ENCODE data around the gene LRRK2. TPM values are rescaled to one million over a fixed set of nuclear protein-coding genes. Genes with fewer than 3 reads are reported as not detected.

LRRK2 gene
- total and polyA plus RNA-seq, 10 of the 15 experiments (the other 5 are each of a cell fraction or from before 2014, with no cell fraction given), result 0.80 to 32.6 (median 1.4) TPM

- intact Hi-C loops (cut with micrococcal nuclease; ENCODE audit: unreplicated experiment), result no loop called here
- no peak for DNase-seq (ENCODE audit: low read depth, low spot score)
Measured at GRCh38 chr12:40342010-40342409, 117.2 kb downstream of the LRRK2 start.

More at GRCh38 chr12:40342010-40342409, 117.2 kb downstream of the LRRK2 start:
- ChIA-PET CTCF (no interaction called here), RAD21 (ENCODE audit: unreplicated experiment) (no interaction called here), POLR2A (no interaction called here), SMC1A (ENCODE audit: uncharacterized antibody, unreplicated experiment) (interaction anchor here (0.8 to 1.3 kb wide), 2 partner anchors 8 to 262 kb away, joined by 3 to 4 read pairs; no protein-coding TSS in a partner anchor)
- in situ Hi-C loops (cut with MboI), result no loop called here
- TF ChIP-seq BRCA1 (IDR thresholded peaks at IDR 0.05; ENCODE audit: low read depth, low read length), result no peak
- TF ChIP-seq E2F8 (IDR thresholded peaks at IDR 0.05; ENCODE audit: low read depth, partially characterized antibody), result no peak
- TF ChIP-seq SMC3 (IDR thresholded peaks at IDR 0.05; ENCODE audit: borderline replicate concordance, low read length), result no peak
- no peak for TF ChIP-seq REST (IDR thresholded peaks at IDR 0.05; ENCODE audit: low read depth, low read length)
- no peak for TF ChIP-seq GATAD2B (conservative IDR thresholded peaks at IDR 0.05; ENCODE audit: low read depth)
- TF ChIP-seq IKZF1 (conservative IDR thresholded peaks at IDR 0.05), result no peak
- no peak for TF ChIP-seq CEBPZ (IDR thresholded peaks at IDR 0.05; ENCODE audit: low read depth, low read length)
- no peak for TF ChIP-seq NBN (IDR thresholded peaks at IDR 0.05)
- TF ChIP-seq IRF4 (IDR thresholded peaks at IDR 0.05; ENCODE audit: low read depth, low read length), result no peak
- TF ChIP-seq MXI1 (IDR thresholded peaks at IDR 0.05; ENCODE audit: low read depth, low read length), result no peak
- TF ChIP-seq E2F4 (IDR thresholded peaks at IDR 0.05; ENCODE audit: low read depth, low read length), result no peak
- no peak for TF ChIP-seq NFYB (IDR thresholded peaks at IDR 0.05; ENCODE audit: insufficient read depth, low read depth, low read length)
- Histone ChIP-seq H3K4me1 (ENCODE audit: control insufficient read depth, insufficient read depth, low read length) (peaks cover 3% of the 10 kb centered on the region; the same call in 1 of the 2 replicates), H3K4me2 (ENCODE audit: control insufficient read depth, insufficient read depth) (no peak overlapping the region), H3K27ac (ENCODE audit: control insufficient read depth, insufficient read depth) (no peak overlapping the region), H3K79me2 (ENCODE audit: control insufficient read depth, insufficient read depth, low read length) (no peaks in the 10 kb centered on the region), H2AFZ (ENCODE audit: control insufficient read depth, low read depth, low read length) (peak overlapping the region; percentile 37; the same call in 1 of the 2 replicates), H3K27me3 (replicated peaks in 1 of 2; ENCODE audit: control insufficient read depth in 2 of 2, insufficient read depth in 2 of 2, low read length in 1 of 2) (no peaks in the 10 kb centered on the region), H3K9me3 (replicated peaks; ENCODE audit: control insufficient read depth, insufficient read depth, low read length) (no peaks in the 10 kb centered on the region), H3K9ac (ENCODE audit: control insufficient read depth, insufficient read depth, low read length) (no peak overlapping the region), H3K4me3 (no peak overlapping the region), H4K20me1 (ENCODE audit: control insufficient read depth, insufficient read depth) (no peaks in the 10 kb centered on the region), H3K36me3 (ENCODE audit: control insufficient read depth in 2 of 2, insufficient read depth in 2 of 2, low read length in 1 of 2) (no peaks in the 10 kb centered on the region)
- BruUV-seq (replicated peaks), result no TSS peak
- no peak for FAIRE-seq
- WGBS (ENCODE audit: insufficient coverage, insufficient replicate concordance, low lambda C conversion rate, missing lambda C conversion rate), result 94% methylated on average over 2 of the region's 2 CpGs
- peak; percentile 55; the same call in 2 of the 3 replicates for ATAC-seq
